AG10803 (cell line): ENCODE results near the gene ADCY5.

ENCODE experiments used
- DNase-seq: peaks from one replicate; pipeline ENCODE4 v3.0.0; 2010; ENCODE audit warnings: low read depth
- H3K4me3 ChIP-seq: 2 replicates; pipeline ENCODE4 v1.5.1; 2011; ENCODE audit warnings: mild to moderate bottlenecking, low read length, control low read depth
- CTCF ChIP-seq: conservative IDR thresholded peaks from 2 replicates; pipeline ENCODE4 v1.5.1; 2011; ENCODE audit warnings: mild to moderate bottlenecking, low read length, control low read depth, inconsistent platforms

ADCY5 gene

GRCh38 chr3:123328851-123329635 lies 119.8 kb downstream of the ADCY5 start:
- peak; percentile 84 for TF ChIP-seq CTCF
- no peak overlapping the region for H3K4me3 ChIP-seq
- DNase-seq: peak; percentile 35

- TF ChIP-seq CTCF: no peak
- H3K4me3 ChIP-seq: no peak overlapping the region
- DNase-seq: no peak
These were observed 120.7 kb downstream of the ADCY5 start for GRCh38 chr3:123327956-123328850.

GRCh38 chr3:123327480-123327879 lies 121.4 kb downstream of the ADCY5 start:
- TF ChIP-seq CTCF: no peak
- H3K4me3 ChIP-seq: no peak overlapping the region
- DNase-seq: no peak

GRCh38 chr3:123326531-123326930 lies 122.4 kb downstream of the ADCY5 start:
- no peak for DNase-seq
- TF ChIP-seq CTCF: no peak
- H3K4me3 ChIP-seq: no peak overlapping the region

GRCh38 chr3:123325766-123326256 lies 123.1 kb downstream of the ADCY5 start:
- no peak for TF ChIP-seq CTCF
- no peak for DNase-seq
- no peak overlapping the region for H3K4me3 ChIP-seq

GRCh38 chr3:123324880-123325765 lies 123.8 kb downstream of the ADCY5 start:
- DNase-seq: no peak
- H3K4me3 ChIP-seq: no peak overlapping the region
- no peak for TF ChIP-seq CTCF
